ENCODE data around the gene PHRF1. TPM values are rescaled to one million over a fixed set of nuclear protein-coding genes. Genes with fewer than 3 reads are reported as not detected.

PHRF1 gene
- total RNA-seq, 1 donor: 29.4 TPM

- TF ChIP-seq CTCF (IDR thresholded peaks at IDR 0.05; ENCODE audit: insufficient read depth, low read depth, low read length): no peak
- no peak for DNase-seq (ENCODE audit: low read depth)
- no peak overlapping the region for H3K4me3 ChIP-seq (ENCODE audit: low read depth, low read length)
Observed at GRCh38 chr11:590997-591396, 14.7 kb downstream of the PHRF1 start.

GRCh38 chr11:592501-592900 lies 16.2 kb downstream of the PHRF1 start:
- no peak overlapping the region for H3K4me3 ChIP-seq (ENCODE audit: low read depth, low read length)
- DNase-seq (ENCODE audit: low read depth): no peak
- TF ChIP-seq CTCF (IDR thresholded peaks at IDR 0.05; ENCODE audit: insufficient read depth, low read depth, low read length): no peak

- no peak for DNase-seq (ENCODE audit: low read depth)
- H3K4me3 ChIP-seq (ENCODE audit: low read depth, low read length): no peak overlapping the region
- no peak for TF ChIP-seq CTCF (IDR thresholded peaks at IDR 0.05; ENCODE audit: insufficient read depth, low read depth, low read length)
Observed at GRCh38 chr11:592918-593317, 16.6 kb downstream of the PHRF1 start.

- no peak for TF ChIP-seq CTCF (IDR thresholded peaks at IDR 0.05; ENCODE audit: insufficient read depth, low read depth, low read length)
Observed at GRCh38 chr11:593347-593746, 17.1 kb downstream of the PHRF1 start.

GRCh38 chr11:595400-595799 lies 19.1 kb downstream of the PHRF1 start:
- TF ChIP-seq CTCF (IDR thresholded peaks at IDR 0.05; ENCODE audit: insufficient read depth, low read depth, low read length): no peak
- no peak overlapping the region for H3K4me3 ChIP-seq (ENCODE audit: low read depth, low read length)
- no peak for DNase-seq (ENCODE audit: low read depth)

More at GRCh38 chr11:593347-593746, 17.1 kb downstream of the PHRF1 start:
- no peak overlapping the region for H3K4me3 ChIP-seq (ENCODE audit: low read depth, low read length)
- no peak for DNase-seq (ENCODE audit: low read depth)

GRCh38 chr11:596374-596773 lies 20.1 kb downstream of the PHRF1 start:
- TF ChIP-seq CTCF (IDR thresholded peaks at IDR 0.05; ENCODE audit: insufficient read depth, low read depth, low read length): no peak
- no peak overlapping the region for H3K4me3 ChIP-seq (ENCODE audit: low read depth, low read length)
- no peak for DNase-seq (ENCODE audit: low read depth)

- no peak for TF ChIP-seq CTCF (IDR thresholded peaks at IDR 0.05; ENCODE audit: insufficient read depth, low read depth, low read length)
- H3K4me3 ChIP-seq (ENCODE audit: low read depth, low read length): no peak overlapping the region
- no peak for DNase-seq (ENCODE audit: low read depth)
Observed at GRCh38 chr11:597166-597725, 21.0 kb downstream of the PHRF1 start.

Measured in fibroblast of villous mesenchyme (primary cell).